UCSD-AML1 (cell line): ENCODE results near the gene LCTL.

Source experiments
- DNase-seq: peaks from one replicate; lab custom pipeline; 2025; ENCODE audit not compliant: unreplicated experiment; lab: John Stamatoyannopoulos, UW

Gene LCTL

GRCh38 chr15:66565741-66566144 lies at the start of gene LCTL:
TSS of gene LCTL (minus strand) at chr15:66565998. CDS start at chr15:66565365, 633 bp downstream.
- no peak for DNase-seq

GRCh38 chr15:66614951-66615760 lies 49.4 kb upstream of the LCTL start:
- peak; percentile 44 for DNase-seq

- no peak for DNase-seq
Observed at GRCh38 chr15:66614456-66614855, 48.7 kb upstream of the LCTL start.

- peak; percentile 64 for DNase-seq
Observed at GRCh38 chr15:66613743-66614142, 47.9 kb upstream of the LCTL start.

GRCh38 chr15:66611257-66612053 lies 45.7 kb upstream of the LCTL start:
- DNase-seq: no peak

- no peak for DNase-seq
Observed at GRCh38 chr15:66609876-66610275, 44.1 kb upstream of the LCTL start.

- DNase-seq: no peak
Observed at GRCh38 chr15:66608881-66609280, 43.1 kb upstream of the LCTL start.

- DNase-seq: no peak
Observed at GRCh38 chr15:66608159-66608558, 42.4 kb upstream of the LCTL start.

GRCh38 chr15:66603301-66604179 lies 37.7 kb upstream of the LCTL start:
- peak; percentile 84 for DNase-seq

- no peak for DNase-seq
Observed at GRCh38 chr15:66601521-66601920, 35.7 kb upstream of the LCTL start.

- DNase-seq: no peak
Observed at GRCh38 chr15:66600240-66600627, 34.4 kb upstream of the LCTL start.

- no peak for DNase-seq
Observed at GRCh38 chr15:66599536-66600239, 33.9 kb upstream of the LCTL start.

GRCh38 chr15:66598095-66598815 lies 32.5 kb upstream of the LCTL start:
- DNase-seq: no peak

GRCh38 chr15:66595931-66596545 lies 30.2 kb upstream of the LCTL start:
- no peak for DNase-seq

GRCh38 chr15:66595332-66595731 lies 29.5 kb upstream of the LCTL start:
- no peak for DNase-seq

GRCh38 chr15:66594836-66595235 lies 29.0 kb upstream of the LCTL start:
- no peak for DNase-seq

- no peak for DNase-seq
Observed at GRCh38 chr15:66594344-66594743, 28.5 kb upstream of the LCTL start.

GRCh38 chr15:66593219-66593780 lies 27.5 kb upstream of the LCTL start:
- no peak for DNase-seq

- no peak for DNase-seq
Observed at GRCh38 chr15:66592505-66593218, 26.9 kb upstream of the LCTL start.
